Measurements from ENCODE around the gene INO80C. TPM values are rescaled to one million over a fixed set of nuclear protein-coding genes. Genes with fewer than 3 reads are reported as not detected.

The INO80C gene
- total RNA-seq, 1 donor from 2014 or later = 33.8 TPM

DNA sequence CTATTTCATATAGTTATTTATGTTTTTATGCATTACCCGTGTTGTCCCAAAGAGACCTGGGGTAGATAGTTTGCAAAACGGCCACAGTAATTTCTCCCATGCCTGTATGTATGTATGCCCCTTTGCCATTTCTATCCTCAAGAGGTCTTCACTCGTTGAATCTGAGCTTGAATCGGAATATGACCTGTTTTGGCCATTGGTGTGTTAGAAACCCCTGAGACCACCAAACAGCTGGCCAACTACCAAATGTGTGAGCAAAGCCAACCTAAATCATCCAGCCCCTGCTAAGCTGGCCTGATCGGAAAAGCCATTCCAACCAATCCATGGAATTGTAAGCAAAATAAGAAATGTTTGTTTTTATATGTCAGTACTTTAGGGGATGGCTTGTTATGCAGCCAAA lies 23.4 kb upstream of the INO80C start:
- Mint-ChIP-seq H3K4me3 (no peak overlapping the region), H3K4me1 (peaks cover 25% of the 10 kb centered on the region), H3K36me3 (ENCODE audit: low read depth) (no peaks in the 10 kb centered on the region), H3K27ac (ENCODE audit: unreplicated experiment) (no peak overlapping the region), H3K9me3 (peaks cover 3% of the 10 kb centered on the region), H3K27me3 (ENCODE audit: low read depth) (no peaks in the 10 kb centered on the region)
- TF ChIP-seq, protein P1, sequence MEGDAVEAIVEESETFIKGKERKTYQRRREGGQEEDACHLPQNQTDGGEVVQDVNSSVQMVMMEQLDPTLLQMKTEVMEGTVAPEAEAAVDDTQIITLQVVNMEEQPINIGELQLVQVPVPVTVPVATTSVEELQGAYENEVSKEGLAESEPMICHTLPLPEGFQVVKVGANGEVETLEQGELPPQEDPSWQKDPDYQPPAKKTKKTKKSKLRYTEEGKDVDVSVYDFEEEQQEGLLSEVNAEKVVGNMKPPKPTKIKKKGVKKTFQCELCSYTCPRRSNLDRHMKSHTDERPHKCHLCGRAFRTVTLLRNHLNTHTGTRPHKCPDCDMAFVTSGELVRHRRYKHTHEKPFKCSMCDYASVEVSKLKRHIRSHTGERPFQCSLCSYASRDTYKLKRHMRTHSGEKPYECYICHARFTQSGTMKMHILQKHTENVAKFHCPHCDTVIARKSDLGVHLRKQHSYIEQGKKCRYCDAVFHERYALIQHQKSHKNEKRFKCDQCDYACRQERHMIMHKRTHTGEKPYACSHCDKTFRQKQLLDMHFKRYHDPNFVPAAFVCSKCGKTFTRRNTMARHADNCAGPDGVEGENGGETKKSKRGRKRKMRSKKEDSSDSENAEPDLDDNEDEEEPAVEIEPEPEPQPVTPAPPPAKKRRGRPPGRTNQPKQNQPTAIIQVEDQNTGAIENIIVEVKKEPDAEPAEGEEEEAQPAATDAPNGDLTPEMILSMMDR (conservative IDR thresholded peaks at IDR 0.05) = no peak
- no peak for DNase-seq (ENCODE audit: low read depth, low spot score)

DNA sequence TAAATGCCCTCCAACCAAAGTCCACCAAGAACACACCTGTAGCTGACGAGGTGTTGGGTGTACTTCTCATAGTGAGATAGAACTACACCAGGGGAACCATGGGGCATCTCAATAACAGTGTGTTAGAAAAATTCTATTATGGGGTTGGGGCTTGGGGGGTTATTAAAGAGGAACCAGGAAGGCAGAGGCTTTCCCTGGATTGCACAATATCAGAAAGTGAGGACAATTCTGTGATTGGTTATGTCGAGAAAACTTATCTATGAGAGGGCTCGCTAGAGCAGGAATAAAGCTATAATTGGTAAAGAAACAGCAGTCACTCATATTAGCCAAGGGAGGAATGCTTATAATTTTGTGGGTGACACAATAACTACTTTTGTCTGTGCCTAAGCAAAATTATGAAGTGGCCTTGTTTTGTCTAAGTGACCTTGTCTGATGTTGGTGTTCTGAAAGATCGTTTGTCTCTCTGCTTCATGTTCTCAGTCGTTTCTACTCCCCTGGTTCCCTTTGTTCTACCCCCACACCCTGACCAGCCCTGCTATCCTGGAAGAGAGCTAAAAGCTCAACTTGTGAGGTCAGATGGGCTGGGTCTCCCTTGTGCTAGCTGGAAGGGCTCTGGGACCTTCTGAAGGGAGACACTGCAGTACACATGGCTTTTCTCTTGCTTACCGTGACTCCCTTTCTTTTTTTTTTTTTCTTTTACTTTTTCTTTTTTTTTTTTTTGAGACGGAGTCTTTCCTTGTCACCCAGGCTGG lies 21.6 kb upstream of the INO80C start:
- TF ChIP-seq, protein P1 (conservative IDR thresholded peaks at IDR 0.05) = no peak

DNA sequence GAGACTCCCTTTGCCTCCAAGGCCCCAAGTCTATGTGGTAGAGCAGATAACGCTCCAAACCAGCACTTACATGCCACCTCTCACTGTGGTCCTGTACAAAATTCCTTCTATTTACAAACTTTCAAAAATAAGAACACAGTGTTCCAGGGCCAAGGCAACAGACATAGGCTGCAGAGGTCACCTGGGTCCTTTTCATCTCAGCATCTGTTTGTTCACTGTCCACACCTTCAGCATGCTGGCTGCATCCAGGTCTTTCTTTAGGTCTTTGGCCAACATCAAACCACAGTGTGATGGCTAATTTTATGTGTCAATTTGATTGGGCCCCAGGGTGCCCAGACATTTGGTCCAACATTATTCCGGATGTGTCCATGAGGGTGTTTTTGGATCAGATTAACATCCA lies 20.0 kb upstream of the INO80C start:
- H3K4me1 Mint-ChIP-seq = peaks cover 20% of the 10 kb centered on the region
- TF ChIP-seq, protein P1 (conservative IDR thresholded peaks at IDR 0.05) = no peak
- DNase-seq (ENCODE audit: low read depth, low spot score) = no peak
- H3K9me3 Mint-ChIP-seq = no peaks in the 10 kb centered on the region
- no peak overlapping the region for H3K27ac Mint-ChIP-seq (ENCODE audit: unreplicated experiment)
- H3K4me3 Mint-ChIP-seq = no peak overlapping the region
- H3K36me3 Mint-ChIP-seq (ENCODE audit: low read depth) = no peaks in the 10 kb centered on the region
- no peaks in the 10 kb centered on the region for H3K27me3 Mint-ChIP-seq (ENCODE audit: low read depth)

More for the DNA sequence above, 21.6 kb upstream of the INO80C start:
- no peak overlapping the region for H3K4me3 Mint-ChIP-seq
- H3K27ac Mint-ChIP-seq (ENCODE audit: unreplicated experiment) = no peak overlapping the region
- peaks cover 3% of the 10 kb centered on the region for H3K9me3 Mint-ChIP-seq
- no peak for DNase-seq (ENCODE audit: low read depth, low spot score)
- no peaks in the 10 kb centered on the region for H3K27me3 Mint-ChIP-seq (ENCODE audit: low read depth)
- no peaks in the 10 kb centered on the region for H3K36me3 Mint-ChIP-seq (ENCODE audit: low read depth)
- H3K4me1 Mint-ChIP-seq = peaks cover 29% of the 10 kb centered on the region

DNA sequence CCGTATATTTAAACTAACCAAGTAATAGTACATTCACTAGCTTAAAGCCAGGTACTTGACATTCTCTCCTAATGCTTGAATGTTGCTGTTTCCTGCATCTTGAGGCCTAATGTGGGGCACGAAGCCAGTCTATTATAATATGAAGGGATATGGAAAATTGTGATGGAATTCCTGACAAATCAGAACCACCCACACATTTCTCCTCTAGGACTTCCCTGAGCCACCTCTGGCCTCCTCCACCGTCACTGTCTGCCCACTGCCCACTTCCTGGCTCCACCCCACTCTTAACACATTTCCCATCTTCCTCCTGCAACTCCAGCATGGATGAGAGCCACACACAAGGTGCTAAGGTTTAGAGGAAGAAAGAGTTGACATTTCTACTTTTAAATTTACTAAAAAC lies 19.0 kb upstream of the INO80C start:
- Mint-ChIP-seq H3K36me3 (ENCODE audit: low read depth) (no peaks in the 10 kb centered on the region), H3K4me3 (no peak overlapping the region), H3K27ac (ENCODE audit: unreplicated experiment) (no peak overlapping the region), H3K4me1 (peaks cover 20% of the 10 kb centered on the region), H3K9me3 (no peaks in the 10 kb centered on the region), H3K27me3 (ENCODE audit: low read depth) (no peaks in the 10 kb centered on the region)
- TF ChIP-seq, protein P1 (conservative IDR thresholded peaks at IDR 0.05) = no peak
- DNase-seq (ENCODE audit: low read depth, low spot score) = no peak

DNA sequence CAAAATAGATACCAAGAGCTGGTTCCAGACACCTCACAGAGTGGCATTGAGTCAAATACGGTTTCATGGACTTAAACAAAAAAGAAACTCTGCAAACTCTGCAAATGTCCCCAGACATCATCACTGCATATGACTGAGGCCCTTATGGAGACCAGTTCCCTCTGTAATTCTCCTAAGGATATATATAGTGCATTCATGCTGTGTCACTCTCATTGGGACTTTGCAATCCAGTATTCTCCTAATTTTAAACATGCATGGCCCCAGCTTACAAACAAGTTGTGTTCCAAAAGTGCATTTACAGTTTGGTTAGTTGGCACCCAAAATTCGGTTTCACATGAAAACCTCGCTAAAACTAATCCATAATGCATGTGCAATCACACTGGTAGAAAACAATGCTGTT lies 18.6 kb upstream of the INO80C start:
- H3K36me3 Mint-ChIP-seq (ENCODE audit: low read depth) = no peaks in the 10 kb centered on the region
- TF ChIP-seq, protein P1 (conservative IDR thresholded peaks at IDR 0.05) = no peak
- no peak overlapping the region for H3K4me3 Mint-ChIP-seq
- H3K9me3 Mint-ChIP-seq = no peaks in the 10 kb centered on the region
- peaks cover 20% of the 10 kb centered on the region for H3K4me1 Mint-ChIP-seq
- DNase-seq (ENCODE audit: low read depth, low spot score) = no peak
- no peaks in the 10 kb centered on the region for H3K27me3 Mint-ChIP-seq (ENCODE audit: low read depth)
- no peak overlapping the region for H3K27ac Mint-ChIP-seq (ENCODE audit: unreplicated experiment)

Data from neural crest cell (in vitro differentiated cells).